OCI-LY3 (cell line): ENCODE measurements around the gene ERGIC1.

Experiments
- H2AFZ ChIP-seq: fragments of 200-600, 300-600 bp; shearing (Covaris generic); 2 replicates; pipeline ENCODE4 v1.6.0; 2014; ENCODE audit warnings: antibody characterized with exemption, low read depth, low read length
- H3K27ac ChIP-seq: fragments of 200-600, 300-600 bp; sonication (generic); 2 replicates; pipeline ENCODE4 v1.5.1; 2014; ENCODE audit warnings: mild to moderate bottlenecking, low read length, moderate library complexity, mixed read lengths
- H3K27me3 ChIP-seq: fragments of 200-600, 300-600 bp; sonication (generic); 2 replicates; pipeline ENCODE4 v1.6.1; 2014; ENCODE audit warnings: low read depth, low read length, mixed read lengths
- H3K36me3 ChIP-seq: fragments of 200-600, 300-600 bp; sonication (generic); replicated peaks from 2 replicates; pipeline ENCODE3; 2014; ENCODE audit warnings: low read depth, low read length, mixed read lengths
- H3K4me1 ChIP-seq: fragments of 300-600, 200-600 bp; sonication (generic); 2 replicates; pipeline ENCODE4 v1.6.1; 2014; ENCODE audit warnings: low read length, mixed read lengths
- H3K4me2 ChIP-seq: fragments of 200-600, 300-600 bp; sonication (generic); 2 replicates; pipeline ENCODE4 v1.6.1; 2014; ENCODE audit warnings: low read length, mixed read lengths
- H3K4me3 ChIP-seq: fragments of 300-600, 200-600 bp; sonication (generic); 2 replicates; pipeline ENCODE4 v1.5.1; 2014; ENCODE audit warnings: antibody characterized with exemption, mild to moderate bottlenecking, low read length, moderate library complexity
- H3K79me2 ChIP-seq: fragments of 300-600, 200-600 bp; shearing (Covaris generic); 2 replicates; pipeline ENCODE4 v1.6.1; 2014; ENCODE audit warnings: mild to moderate bottlenecking, low read length, mixed read lengths
- H3K9ac ChIP-seq: fragments of 300-600, 200-600 bp; shearing (Covaris generic); 2 replicates; pipeline ENCODE4 v1.6.0; 2014; ENCODE audit warnings: mild to moderate bottlenecking, low read length, moderate library complexity
- H3K9me3 ChIP-seq: fragments of 200-600, 300-600 bp; shearing (Covaris generic); 2 replicates; pipeline ENCODE4 v1.6.1; 2014; ENCODE audit warnings: low read length, mixed read lengths; ENCODE audit not compliant: insufficient read depth
- H4K20me1 ChIP-seq: fragments of 200-600, 300-600 bp; sonication (generic); 2 replicates; pipeline ENCODE4 v1.6.1; 2016; ENCODE audit warnings: low read length, mixed read lengths; ENCODE audit not compliant: insufficient read depth
- CTCF ChIP-seq: fragments of 200-600, 300-600 bp; sonication (generic); IDR thresholded peaks from 2 replicates; pipeline ENCODE4 v1.5.1; 2014; ENCODE audit warnings: antibody characterized with exemption, low read length, low read depth
- EZH2phosphoT487 ChIP-seq: fragments of 200-600 bp; shearing (Covaris generic); IDR thresholded peaks from 2 replicates; pipeline ENCODE4 v1.6.1; 2018; ENCODE audit warnings: antibody characterized with exemption, mixed run types, low read depth

Gene ERGIC1

GRCh38 chr5:172857982-172858381 lies 23.9 kb downstream of the ERGIC1 start:
- Histone ChIP-seq H3K36me3 (no peaks in the 10 kb centered on the region), H3K9ac (no peak overlapping the region), H4K20me1 (peaks cover 15% of the 10 kb centered on the region; the same call in 1 of the 2 replicates), H3K79me2 (no peaks in the 10 kb centered on the region), H3K9me3 (no peaks in the 10 kb centered on the region), H3K4me3 (no peak overlapping the region), H2AFZ (no peak overlapping the region), H3K4me1 (no peaks in the 10 kb centered on the region), H3K27ac (no peak overlapping the region), H3K27me3 (no peaks in the 10 kb centered on the region), H3K4me2 (no peak overlapping the region)
- TF ChIP-seq EZH2phosphoT487 (no peak), CTCF (no peak)

- no peak for TF ChIP-seq CTCF
- no peak for TF ChIP-seq EZH2phosphoT487
- Histone ChIP-seq H3K4me3 (no peak overlapping the region), H3K36me3 (no peaks in the 10 kb centered on the region), H4K20me1 (peaks cover 15% of the 10 kb centered on the region; the same call in 1 of the 2 replicates), H3K27ac (no peak overlapping the region), H3K79me2 (no peaks in the 10 kb centered on the region), H2AFZ (no peak overlapping the region), H3K9ac (no peak overlapping the region), H3K27me3 (no peaks in the 10 kb centered on the region), H3K9me3 (no peaks in the 10 kb centered on the region), H3K4me2 (no peak overlapping the region), H3K4me1 (no peaks in the 10 kb centered on the region)
These were observed 24.5 kb downstream of the ERGIC1 start for GRCh38 chr5:172858511-172858989.

GRCh38 chr5:172858990-172859811 lies 25.1 kb downstream of the ERGIC1 start:
- peaks cover 15% of the 10 kb centered on the region; the same call in 1 of the 2 replicates for H4K20me1 ChIP-seq
- H3K4me1 ChIP-seq, result no peaks in the 10 kb centered on the region
- H3K9ac ChIP-seq, result no peak overlapping the region

More at GRCh38 chr5:172858990-172859811, 25.1 kb downstream of the ERGIC1 start:
- no peak for TF ChIP-seq CTCF
- no peak for TF ChIP-seq EZH2phosphoT487
- no peak overlapping the region for H2AFZ ChIP-seq
- no peaks in the 10 kb centered on the region for H3K9me3 ChIP-seq
- no peak overlapping the region for H3K4me2 ChIP-seq
- no peak overlapping the region for H3K4me3 ChIP-seq
- no peaks in the 10 kb centered on the region for H3K79me2 ChIP-seq
- no peak overlapping the region for H3K27ac ChIP-seq
- no peaks in the 10 kb centered on the region for H3K36me3 ChIP-seq
- H3K27me3 ChIP-seq, result no peaks in the 10 kb centered on the region
